C1 segment of cervical spinal cord (tissue), 14 donors: ENCODE data around the gene MACROD2.
"Not testable (repeated sequence)": the region's sequence is repeated elsewhere in the genome, so short reads cannot be mapped to it uniquely, and the experiment has no call there.

Experiments
- DNase-seq, 14 donors: peaks; one replicate each; lab custom pipeline; 2025; lab: John Stamatoyannopoulos, UW

Gene MACROD2

GRCh38 chr20:14191559-14191958, 196.2 kb downstream of the MACROD2 start:
- DNase-seq = no peak

- DNase-seq = no peak
These were observed 198.1 kb downstream of the MACROD2 start for GRCh38 chr20:14193443-14193842.

GRCh38 chr20:14193885-14194284, 198.6 kb downstream of the MACROD2 start:
- no peak for DNase-seq

GRCh38 chr20:14197097-14197496, 201.8 kb downstream of the MACROD2 start:
- DNase-seq = no peak

GRCh38 chr20:14198416-14198815, 203.1 kb downstream of the MACROD2 start:
- DNase-seq = no peak

GRCh38 chr20:14199111-14199510, 203.8 kb downstream of the MACROD2 start:
- DNase-seq = no peak

- peak in 1 of 14 donors; percentile 3 for DNase-seq
These were observed 208.3 kb downstream of the MACROD2 start for GRCh38 chr20:14203657-14204056.

GRCh38 chr20:14207591-14207990, 212.3 kb downstream of the MACROD2 start:
- no peak for DNase-seq

- DNase-seq = no peak
These were observed 213.6 kb downstream of the MACROD2 start for GRCh38 chr20:14208956-14209355.

- no peak for DNase-seq
These were observed 214.8 kb downstream of the MACROD2 start for GRCh38 chr20:14210146-14210545.

- no peak for DNase-seq
These were observed 218.7 kb downstream of the MACROD2 start for GRCh38 chr20:14214046-14214445.

GRCh38 chr20:14215880-14216279, 220.6 kb downstream of the MACROD2 start:
- not testable (repeated sequence) for DNase-seq

- DNase-seq = no peak
These were observed 224.6 kb downstream of the MACROD2 start for GRCh38 chr20:14219801-14220461.

- no peak for DNase-seq
These were observed 225.7 kb downstream of the MACROD2 start for GRCh38 chr20:14220986-14221385.

GRCh38 chr20:14223806-14224205, 228.5 kb downstream of the MACROD2 start:
- no peak for DNase-seq

GRCh38 chr20:14226051-14227049, 231.0 kb downstream of the MACROD2 start:
- DNase-seq = not testable (repeated sequence)

- no peak for DNase-seq
These were observed 237.3 kb downstream of the MACROD2 start for GRCh38 chr20:14232650-14233049.

- no peak for DNase-seq
These were observed 239.5 kb downstream of the MACROD2 start for GRCh38 chr20:14234666-14235295.

- no peak for DNase-seq
These were observed 240.0 kb downstream of the MACROD2 start for GRCh38 chr20:14235355-14235754.

GRCh38 chr20:14245368-14245970, 250.2 kb downstream of the MACROD2 start:
- no peak for DNase-seq

- DNase-seq = no peak
These were observed 264.4 kb downstream of the MACROD2 start for GRCh38 chr20:14259689-14260088.

GRCh38 chr20:14260367-14260766, 265.1 kb downstream of the MACROD2 start:
- no peak for DNase-seq
